ENCODE results near the gene SLC39A11.
"Not testable (repeated sequence)": the region's sequence is repeated elsewhere in the genome, so short reads cannot be mapped to it uniquely, and the experiment has no call there.

SLC39A11 gene

DNA sequence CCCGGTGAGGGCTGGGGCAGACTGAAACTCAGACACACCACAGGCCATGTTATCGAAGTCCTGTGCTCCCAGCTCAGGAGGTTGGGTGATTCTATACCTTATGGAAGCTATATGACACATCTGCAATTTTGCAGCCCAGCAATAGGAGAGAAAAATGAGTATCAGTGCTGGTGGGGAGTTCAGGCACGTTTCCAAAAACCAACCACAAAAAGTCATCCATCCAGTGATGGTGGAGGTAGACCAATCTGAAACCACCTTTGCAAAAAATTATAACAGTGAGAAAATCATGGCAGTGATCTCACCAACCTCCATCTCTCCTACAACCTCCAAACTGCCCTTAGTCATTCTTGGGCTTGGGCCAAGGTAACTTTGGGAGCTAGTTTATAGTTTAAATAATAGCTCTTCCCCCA lies 327.9 kb downstream of the SLC39A11 start:
- POLR2A ChIA-PET: no interaction called here

DNA sequence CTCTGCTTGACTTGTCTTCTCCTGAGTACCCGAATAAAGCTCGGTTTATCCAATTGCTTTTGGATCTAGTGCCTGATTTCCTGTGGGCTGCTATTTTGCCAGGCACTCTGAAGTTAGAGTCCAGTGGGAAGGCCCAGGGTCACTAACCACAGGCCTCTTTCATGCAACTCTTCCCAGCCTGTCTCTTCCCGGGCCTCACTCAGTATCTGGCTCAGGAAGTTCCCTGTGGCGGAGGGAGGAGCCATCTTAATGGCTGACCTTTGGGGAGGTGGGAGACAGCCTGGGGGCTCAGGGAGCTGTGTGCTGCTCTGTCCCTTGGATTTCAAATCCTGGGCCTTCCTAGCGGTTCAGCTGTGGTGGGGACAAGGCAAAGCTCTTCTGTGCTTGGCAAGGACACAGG lies 328.5 kb downstream of the SLC39A11 start:
- DNase-seq (ENCODE audit: extremely low spot score): no peak
- POLR2A ChIA-PET: no interaction called here
- CTCF ChIA-PET: interaction anchor here (1.4 to 3.0 kb wide), 2 partner anchors 12 to 36 kb away, joined by 3 to 13 read pairs; no protein-coding TSS in a partner anchor
- TF ChIP-seq, protein P1, sequence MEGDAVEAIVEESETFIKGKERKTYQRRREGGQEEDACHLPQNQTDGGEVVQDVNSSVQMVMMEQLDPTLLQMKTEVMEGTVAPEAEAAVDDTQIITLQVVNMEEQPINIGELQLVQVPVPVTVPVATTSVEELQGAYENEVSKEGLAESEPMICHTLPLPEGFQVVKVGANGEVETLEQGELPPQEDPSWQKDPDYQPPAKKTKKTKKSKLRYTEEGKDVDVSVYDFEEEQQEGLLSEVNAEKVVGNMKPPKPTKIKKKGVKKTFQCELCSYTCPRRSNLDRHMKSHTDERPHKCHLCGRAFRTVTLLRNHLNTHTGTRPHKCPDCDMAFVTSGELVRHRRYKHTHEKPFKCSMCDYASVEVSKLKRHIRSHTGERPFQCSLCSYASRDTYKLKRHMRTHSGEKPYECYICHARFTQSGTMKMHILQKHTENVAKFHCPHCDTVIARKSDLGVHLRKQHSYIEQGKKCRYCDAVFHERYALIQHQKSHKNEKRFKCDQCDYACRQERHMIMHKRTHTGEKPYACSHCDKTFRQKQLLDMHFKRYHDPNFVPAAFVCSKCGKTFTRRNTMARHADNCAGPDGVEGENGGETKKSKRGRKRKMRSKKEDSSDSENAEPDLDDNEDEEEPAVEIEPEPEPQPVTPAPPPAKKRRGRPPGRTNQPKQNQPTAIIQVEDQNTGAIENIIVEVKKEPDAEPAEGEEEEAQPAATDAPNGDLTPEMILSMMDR (IDR thresholded peaks at IDR 0.05; ENCODE audit: control extremely low read depth, extremely low read depth, low read depth, missing control alignments): no peak

More for the DNA sequence above, 327.9 kb downstream of the SLC39A11 start:
- no peak for DNase-seq (ENCODE audit: extremely low spot score)
- CTCF ChIA-PET: interaction anchor here (1.4 to 3.0 kb wide), 2 partner anchors 13 to 37 kb away, joined by 3 to 13 read pairs; no protein-coding TSS in a partner anchor
- TF ChIP-seq, protein P1 (IDR thresholded peaks at IDR 0.05; ENCODE audit: control extremely low read depth, extremely low read depth, low read depth, missing control alignments): no peak

DNA sequence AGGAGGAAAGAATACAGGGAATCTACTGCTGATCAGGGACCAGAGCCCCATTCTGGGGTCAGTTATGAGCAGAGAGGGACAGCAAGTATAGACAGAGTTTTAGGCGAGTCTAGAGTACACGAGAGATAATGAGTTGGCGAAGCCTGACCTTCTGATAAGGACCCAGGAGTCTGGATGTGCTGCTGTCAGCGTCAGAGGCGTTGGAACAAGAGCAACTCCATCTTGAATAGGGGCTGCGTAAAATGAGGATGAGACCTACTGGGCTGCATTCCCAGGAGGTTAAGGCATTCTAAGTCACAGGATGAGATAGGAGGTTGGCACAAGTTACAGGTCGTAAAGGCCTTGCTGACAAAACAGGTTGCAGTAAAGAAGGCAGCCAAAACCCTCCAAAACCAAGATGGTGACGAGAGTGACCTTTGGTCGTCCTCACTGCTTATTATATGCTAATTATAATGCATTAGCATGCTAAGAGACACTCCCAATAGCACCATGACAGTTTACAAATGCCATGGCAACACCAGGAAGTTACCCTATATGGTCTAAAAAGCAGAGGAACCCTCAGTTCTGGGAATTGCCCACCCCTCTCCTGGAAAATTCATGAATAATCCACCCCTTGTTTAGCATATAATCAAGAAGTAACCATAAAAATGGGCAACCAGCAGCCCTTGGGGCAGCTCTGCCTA lies 330.5 kb downstream of the SLC39A11 start:
- CTCF ChIA-PET: interaction anchor here (1.4 kb wide), 1 partner anchor 10 kb away, joined by 3 read pairs; no protein-coding TSS in a partner anchor
- POLR2A ChIA-PET; DNase-seq (ENCODE audit: extremely low spot score): not testable (repeated sequence)

DNA sequence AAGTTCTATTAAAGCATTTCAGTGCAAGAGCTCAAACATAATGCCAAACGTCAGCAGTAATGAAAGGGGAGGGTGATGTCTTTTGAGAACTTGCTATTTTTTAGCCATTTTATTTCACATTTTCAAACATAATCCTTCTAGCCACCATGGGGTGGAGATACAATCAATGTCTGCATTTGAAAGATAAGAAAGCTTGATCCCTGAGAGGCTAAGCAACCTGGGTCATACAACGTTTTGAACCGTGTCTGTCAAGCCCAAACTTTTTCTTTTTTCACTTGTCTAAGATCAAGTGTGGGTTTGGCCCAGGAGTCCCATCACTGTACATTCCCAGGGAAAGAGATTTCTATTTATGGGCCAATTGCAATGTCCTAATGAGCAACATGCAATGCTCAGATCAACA lies 331.1 kb downstream of the SLC39A11 start:
- TF ChIP-seq, protein P1 (IDR thresholded peaks at IDR 0.05; ENCODE audit: control extremely low read depth, extremely low read depth, low read depth, missing control alignments): no peak
- DNase-seq (ENCODE audit: extremely low spot score): no peak
- ChIA-PET CTCF (no interaction called here), POLR2A (no interaction called here)

DNA sequence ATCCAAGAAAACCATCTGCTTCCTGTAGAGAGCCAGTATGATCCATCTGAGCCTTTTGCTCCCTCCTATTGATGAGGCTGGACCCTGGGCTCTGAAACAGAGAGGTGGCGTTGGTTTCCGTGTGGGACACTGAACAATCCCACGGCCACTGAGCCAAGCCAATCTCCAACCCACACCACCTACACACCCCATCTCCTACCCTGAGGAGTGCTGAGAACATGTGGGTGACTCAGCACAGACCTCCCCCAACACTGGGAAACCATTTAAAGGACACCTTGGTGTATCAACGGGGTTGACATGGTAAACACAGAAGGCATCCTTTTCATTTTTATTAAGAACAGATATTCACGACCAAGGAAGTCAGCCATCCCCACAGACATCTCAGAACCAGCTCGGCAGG lies 332.1 kb downstream of the SLC39A11 start:
- TF ChIP-seq, protein P1 (IDR thresholded peaks at IDR 0.05; ENCODE audit: control extremely low read depth, extremely low read depth, low read depth, missing control alignments): no peak
- DNase-seq (ENCODE audit: extremely low spot score): no peak
- ChIA-PET CTCF (no interaction called here), POLR2A (no interaction called here)

DNA sequence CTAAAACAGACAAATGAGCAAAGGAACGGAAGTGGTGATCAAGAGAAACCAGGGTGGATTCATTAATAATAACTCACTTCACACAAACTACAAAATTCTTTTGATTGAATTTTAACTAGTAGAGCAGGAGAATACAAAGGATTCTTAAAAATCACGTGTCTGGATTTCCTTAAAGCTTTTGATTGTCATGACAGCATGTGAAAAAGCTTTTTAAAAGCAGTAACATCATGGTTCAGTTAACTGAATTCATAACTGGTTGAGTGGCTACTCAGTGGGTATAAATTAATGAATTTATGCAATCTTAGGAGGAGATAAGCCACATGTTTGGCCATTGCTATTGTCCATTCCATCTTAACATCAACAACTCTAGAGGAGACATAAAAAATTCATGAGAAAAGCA lies 333.2 kb downstream of the SLC39A11 start:
- TF ChIP-seq, protein P1 (IDR thresholded peaks at IDR 0.05; ENCODE audit: control extremely low read depth, extremely low read depth, low read depth, missing control alignments): no peak
- POLR2A ChIA-PET: no interaction called here
- CTCF ChIA-PET: interaction anchor here (0.7 kb wide), 1 partner anchor 32 kb away, joined by 3 read pairs; no protein-coding TSS in a partner anchor
- no peak for DNase-seq (ENCODE audit: extremely low spot score)

DNA sequence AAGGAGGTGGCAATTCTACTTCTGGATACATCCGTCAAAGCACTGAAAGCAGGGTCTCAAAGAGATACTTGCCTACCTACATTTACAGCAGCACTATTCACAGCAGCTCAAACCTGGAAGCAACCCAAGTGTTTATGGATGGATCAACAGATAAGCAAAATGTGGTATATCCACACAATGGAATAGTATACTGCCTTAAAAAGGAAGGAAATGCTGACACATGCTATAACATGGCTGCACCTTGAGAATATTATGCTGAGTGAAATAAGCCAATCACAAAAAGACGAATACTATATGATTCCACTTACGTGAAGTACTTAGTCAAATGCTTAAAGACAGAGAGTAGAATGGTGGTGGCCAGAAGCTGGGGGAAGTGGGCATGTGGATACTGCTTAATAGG lies 336.2 kb downstream of the SLC39A11 start:
- ChIA-PET POLR2A (no interaction called here), CTCF (no interaction called here)
- TF ChIP-seq, protein P1 (IDR thresholded peaks at IDR 0.05; ENCODE audit: control extremely low read depth, extremely low read depth, low read depth, missing control alignments): no peak
- DNase-seq (ENCODE audit: extremely low spot score): no peak

Data from GM10248 (cell line).